PC-3 (cell line): ENCODE measurements around the gene CCL21. TPM values are rescaled to one million over a fixed set of nuclear protein-coding genes. Genes with fewer than 3 reads are reported as not detected.
"Not testable (repeated sequence)": the region's sequence is repeated elsewhere in the genome, so short reads cannot be mapped to it uniquely, and the experiment has no call there.

Experiments used
- ATAC-seq: fragments of 200-7000 bp; cut with Tn5 transposase; 2 replicates; pipeline ENCODE4 v1.9.1; 2020; ENCODE audit warnings: mild to moderate bottlenecking, moderate library complexity
- BruUV-seq: library from RNA; stranded (reverse); fragments of 400-500 nt; replicated peaks from 2 replicates; lab custom pipeline; 2021; lab: Mats Ljungman, UMichigan
- CTCF ChIA-PET: fragments of 300-600 bp; sonication (Branson Sonifier 250); formaldehyde crosslinking; loops from one replicate; lab custom pipeline; 2022; ENCODE audit warnings: antibody characterized with exemption; lab: Charles Lee
- POLR2A ChIA-PET: fragments of 300-600 bp; sonication (Branson Sonifier 250); formaldehyde crosslinking; loops from one replicate; lab custom pipeline; 2022; ENCODE audit warnings: antibody characterized with exemption; ENCODE audit not compliant: unreplicated experiment; lab: Charles Lee
- DNase-seq: peaks from one replicate; pipeline ENCODE4 v3.0.0-alpha.2; 2015
- H2AFZ ChIP-seq: fragments of 300-600 bp; sonication (generic); 2 replicates; pipeline ENCODE4 v1.6.0; 2016; ENCODE audit warnings: antibody characterized with exemption, low read length
- H3F3A ChIP-seq: fragments of 300-600 bp; sonication (generic); one replicate; pipeline ENCODE4 v1.6.0; 2017; ENCODE audit warnings: antibody characterized with exemption, low read length, control low read depth, mild to moderate bottlenecking; ENCODE audit not compliant: unreplicated experiment
- H3K27ac ChIP-seq: fragments of 300-600 bp; sonication (generic); 2 replicates; pipeline ENCODE4 v1.5.1; 2016; ENCODE audit warnings: mild to moderate bottlenecking, low read length
- H3K27me3 ChIP-seq: fragments of 300-600 bp; sonication (generic); 2 replicates; pipeline ENCODE4 v1.6.1; 2016; ENCODE audit warnings: low read length, mixed read lengths
- H3K36me3 ChIP-seq: fragments of 300-600 bp; sonication (generic); 2 replicates; pipeline ENCODE4 v1.6.1; 2016; ENCODE audit warnings: low read depth, mixed run types, low read length, mixed read lengths
- H3K4me1 ChIP-seq: fragments of 300-600 bp; sonication (generic); 2 replicates; pipeline ENCODE4 v1.5.1; 2016; ENCODE audit warnings: low read length; ENCODE audit not compliant: insufficient read depth
- H3K4me2 ChIP-seq: fragments of 300-600 bp; sonication (generic); 2 replicates; pipeline ENCODE4 v1.6.0; 2016; ENCODE audit warnings: low read length
- H3K4me3 ChIP-seq: fragments of 300-600 bp; sonication (generic); 2 replicates; pipeline ENCODE4 v1.5.1; 2016; ENCODE audit warnings: mild to moderate bottlenecking, low read length, mixed read lengths
- H3K79me2 ChIP-seq: fragments of 300-600 bp; sonication (generic); 2 replicates; pipeline ENCODE4 v1.6.1; 2017; ENCODE audit warnings: low read length, mixed read lengths
- H3K9ac ChIP-seq: fragments of 300-600 bp; sonication (generic); 2 replicates; pipeline ENCODE4 v1.6.0; 2016; ENCODE audit warnings: mild to moderate bottlenecking, low read length
- H3K9me2 ChIP-seq: fragments of 300-600 bp; sonication (generic); replicated peaks from 2 replicates; pipeline ENCODE4 v1.6.1; 2016; ENCODE audit warnings: mixed run types, low read length, mixed read lengths
- H3K9me3 ChIP-seq: fragments of 300-600 bp; sonication (generic); 2 replicates; pipeline ENCODE4 v1.6.1; 2016; ENCODE audit warnings: low read length, mixed read lengths
- H4K20me1 ChIP-seq: fragments of 300-600 bp; sonication (generic); 2 replicates; pipeline ENCODE4 v1.6.1; 2016; ENCODE audit warnings: low read length, mixed read lengths
- EZH2 ChIP-seq: fragments of 300-600 bp; sonication (generic); IDR thresholded peaks from one replicate; pipeline ENCODE4 v1.6.1; 2017; ENCODE audit warnings: antibody characterized with exemption, mild to moderate bottlenecking, low read length; ENCODE audit not compliant: unreplicated experiment
- EZH2phosphoT487 ChIP-seq: fragments of 300-600 bp; sonication (generic); IDR thresholded peaks from 2 replicates; pipeline ENCODE4 v1.6.1; 2018; ENCODE audit warnings: mild to moderate bottlenecking, antibody characterized with exemption, low read length, borderline replicate concordance
- intact Hi-C: fragments of 100-400 bp; cut with micrococcal nuclease; formaldehyde crosslinking; loops from 2 replicates; pipeline ENCODE4 v1.9.0; 2023
- total RNA-seq: library from RNA; depleted of rRNA; stranded (reverse); fragments of >200 nt; gene quantifications from 2 replicates; pipeline ENCODE4 v1.2.3, GENCODE V29; 2014
- TF ChIP-seq, protein P1 (sequence below): fragments of 300-600 bp; sonication (generic); conservative IDR thresholded peaks from 2 replicates; pipeline ENCODE4 v1.5.1; 2017; ENCODE audit warnings: antibody characterized with exemption, low read depth, mild to moderate bottlenecking, low read length

Gene CCL21
- total RNA-seq, 1 experiment from 2014 or later, result not detected

- H3K4me3 ChIP-seq, result no peak overlapping the region
- H4K20me1 ChIP-seq, result no peaks in the 10 kb centered on the region
- DNase-seq (no peak), ATAC-seq (no peak)
- intact Hi-C loops, result no loop called here
- no peak overlapping the region for H3K27ac ChIP-seq
- no peak overlapping the region for H2AFZ ChIP-seq
- H3K4me2 ChIP-seq, result no peak overlapping the region
- H3K27me3 ChIP-seq, result peaks cover 3% of the 10 kb centered on the region; the same call in 1 of the 2 replicates
- H3K9me2 ChIP-seq, result no peaks in the 10 kb centered on the region
- no peaks in the 10 kb centered on the region for H3F3A ChIP-seq
- no peaks in the 10 kb centered on the region for H3K4me1 ChIP-seq
- H3K36me3 ChIP-seq, result no peaks in the 10 kb centered on the region
- no peak overlapping the region for H3K9ac ChIP-seq
- TF ChIP-seq EZH2 (no peak), EZH2phosphoT487 (no peak)
- TF ChIP-seq, protein P1, sequence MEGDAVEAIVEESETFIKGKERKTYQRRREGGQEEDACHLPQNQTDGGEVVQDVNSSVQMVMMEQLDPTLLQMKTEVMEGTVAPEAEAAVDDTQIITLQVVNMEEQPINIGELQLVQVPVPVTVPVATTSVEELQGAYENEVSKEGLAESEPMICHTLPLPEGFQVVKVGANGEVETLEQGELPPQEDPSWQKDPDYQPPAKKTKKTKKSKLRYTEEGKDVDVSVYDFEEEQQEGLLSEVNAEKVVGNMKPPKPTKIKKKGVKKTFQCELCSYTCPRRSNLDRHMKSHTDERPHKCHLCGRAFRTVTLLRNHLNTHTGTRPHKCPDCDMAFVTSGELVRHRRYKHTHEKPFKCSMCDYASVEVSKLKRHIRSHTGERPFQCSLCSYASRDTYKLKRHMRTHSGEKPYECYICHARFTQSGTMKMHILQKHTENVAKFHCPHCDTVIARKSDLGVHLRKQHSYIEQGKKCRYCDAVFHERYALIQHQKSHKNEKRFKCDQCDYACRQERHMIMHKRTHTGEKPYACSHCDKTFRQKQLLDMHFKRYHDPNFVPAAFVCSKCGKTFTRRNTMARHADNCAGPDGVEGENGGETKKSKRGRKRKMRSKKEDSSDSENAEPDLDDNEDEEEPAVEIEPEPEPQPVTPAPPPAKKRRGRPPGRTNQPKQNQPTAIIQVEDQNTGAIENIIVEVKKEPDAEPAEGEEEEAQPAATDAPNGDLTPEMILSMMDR, result no peak
- ChIA-PET POLR2A (no interaction called here), CTCF (no interaction called here)
- no TSS peak for BruUV-seq
- H3K79me2 ChIP-seq, result no peaks in the 10 kb centered on the region
- H3K9me3 ChIP-seq, result no peaks in the 10 kb centered on the region
These were observed 22.5 kb upstream of the CCL21 start for GRCh38 chr9:34732478-34732877.

DNA sequence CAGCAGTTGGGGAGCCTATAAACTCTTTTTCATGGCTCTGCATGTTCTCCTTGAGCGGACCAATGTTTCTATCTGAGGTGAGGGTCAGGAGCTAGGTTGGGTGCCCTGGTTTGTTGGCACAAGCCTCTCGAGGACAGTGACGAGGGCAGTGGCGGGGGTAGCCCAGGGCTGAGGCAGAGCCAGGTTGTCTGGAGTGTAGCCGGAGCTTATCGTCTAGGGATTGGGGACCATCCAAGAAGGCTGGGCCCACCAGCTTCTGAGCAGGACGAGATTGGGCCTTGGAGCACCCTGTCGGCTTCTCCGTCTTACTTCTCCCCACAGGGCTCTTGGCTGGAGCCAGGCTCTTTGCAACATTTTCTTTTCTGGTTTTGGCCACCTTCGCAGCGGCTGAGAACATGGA, 13.2 kb upstream of the CCL21 start:
- ATAC-seq (no peak), DNase-seq (no peak)
- no peak for TF ChIP-seq EZH2
- TF ChIP-seq, protein P1, result no peak
- TF ChIP-seq EZH2phosphoT487, result no peak
- ChIA-PET POLR2A (no interaction called here), CTCF (no interaction called here)
- Histone ChIP-seq H4K20me1 (no peaks in the 10 kb centered on the region), H3K27ac (no peak overlapping the region), H3K9me2 (no peaks in the 10 kb centered on the region), H3K4me1 (no peaks in the 10 kb centered on the region), H3K4me3 (no peak overlapping the region), H3K9ac (no peak overlapping the region), H3K27me3 (no peaks in the 10 kb centered on the region), H3K36me3 (no peaks in the 10 kb centered on the region), H3K79me2 (no peaks in the 10 kb centered on the region), H3K9me3 (no peaks in the 10 kb centered on the region), H2AFZ (no peak overlapping the region), H3F3A (no peaks in the 10 kb centered on the region), H3K4me2 (no peak overlapping the region)
- intact Hi-C loops, result no loop called here
- no TSS peak for BruUV-seq

GRCh38 chr9:34719769-34720025, 9.8 kb upstream of the CCL21 start:
- BruUV-seq, ATAC-seq, POLR2A ChIA-PET, H3K4me3 ChIP-seq, H2AFZ ChIP-seq, H4K20me1 ChIP-seq, DNase-seq, H3K9me2 ChIP-seq, H3K36me3 ChIP-seq, H3K4me1 ChIP-seq, H3K27me3 ChIP-seq, H3K4me2 ChIP-seq, H3K27ac ChIP-seq, intact Hi-C loops, H3K9me3 ChIP-seq, H3F3A ChIP-seq, H3K9ac ChIP-seq, H3K79me2 ChIP-seq, CTCF ChIA-PET: not testable (repeated sequence)
